H1 (cell line): ENCODE measurements around the gene SBF1. TPM values are rescaled to one million over a fixed set of nuclear protein-coding genes. Genes with fewer than 3 reads are reported as not detected.
A peak's percentile ranks its signal among the peaks of the same experiment; 100 is the strongest.

Experiments used
- CTCF ChIA-PET: fragments of 300-600 bp; sonication (Branson Sonifier 250); formaldehyde crosslinking; loops from one replicate; lab custom pipeline; 2021; ENCODE audit not compliant: partially characterized antibody; lab: Charles Lee
- POLR2A ChIA-PET: fragments of 300-600 bp; sonication (Branson Sonifier 250); formaldehyde crosslinking; loops from one replicate; lab custom pipeline; 2021; ENCODE audit warnings: inconsistent platforms; ENCODE audit not compliant: partially characterized antibody; lab: Charles Lee
- DNase-seq, 2 experiments: peaks; one replicate each; pipeline versions ENCODE4 v3.0.0 to v3.0.0-alpha.2; 2010 to 2022; ENCODE audit warnings: low spot score in 2 of 2, low read depth in 1 of 2, mixed read lengths in 1 of 2
- FAIRE-seq: peaks from 2 replicates; lab custom pipeline; 2011; peaks lifted over from hg19 to GRCh38; lab: Jason Lieb, UNC
- H2AFZ ChIP-seq: 2 replicates; pipeline ENCODE4 v1.8.1; 2012; ENCODE audit warnings: low read length, inconsistent platforms
- H2AK5ac ChIP-seq: 2 replicates; pipeline ENCODE4 v1.6.1; 2013; ENCODE audit warnings: low read depth, low read length
- H2BK120ac ChIP-seq: replicated peaks from 2 replicates; pipeline ENCODE3; 2013; ENCODE audit warnings: low read depth, low read length, inconsistent platforms
- H2BK12ac ChIP-seq: 2 replicates; pipeline ENCODE4 v1.6.1; 2013; ENCODE audit warnings: low read depth, low read length
- H2BK15ac ChIP-seq: 2 replicates; pipeline ENCODE4 v1.6.1; 2013; ENCODE audit warnings: low read length
- H2BK20ac ChIP-seq: 2 replicates; pipeline ENCODE4 v1.6.1; 2013; ENCODE audit warnings: low read length
- H2BK5ac ChIP-seq: 2 replicates; pipeline ENCODE4 v1.6.1; 2013; ENCODE audit warnings: low read depth, low read length
- H3K14ac ChIP-seq: 2 replicates; pipeline ENCODE4 v1.6.1; 2013; ENCODE audit warnings: inconsistent platforms; ENCODE audit not compliant: insufficient read length
- H3K18ac ChIP-seq: 2 replicates; pipeline ENCODE4 v1.6.1; 2013; ENCODE audit warnings: low read length; ENCODE audit errors: extremely low read depth
- H3K23ac ChIP-seq: 2 replicates; pipeline ENCODE4 v1.6.1; 2013; ENCODE audit warnings: inconsistent platforms; ENCODE audit not compliant: insufficient read length
- H3K23me2 ChIP-seq: 2 replicates; pipeline ENCODE4 v1.6.1; 2013; ENCODE audit warnings: low read depth, low read length
- H3K27ac ChIP-seq: 2 replicates; pipeline ENCODE4 v1.6.1; 2011; ENCODE audit warnings: low read depth, low read length, inconsistent platforms
- H3K27me3 ChIP-seq, 4 experiments: replicated peaks in 1 of 4; 1 replicate in 1 of 4; 2 replicates in 3 of 4; pipeline versions ENCODE4 v1.6.1 to v1.8.1; 2011 to 2013; ENCODE audit warnings: low read length in 3 of 4, mild to moderate bottlenecking in 3 of 4, inconsistent platforms in 2 of 4, mixed read lengths in 2 of 4, moderate library complexity in 1 of 4; ENCODE audit not compliant: control insufficient read depth in 3 of 4, insufficient read depth in 3 of 4; ENCODE audit errors: extremely low read depth in 1 of 4
- H3K36me3 ChIP-seq, 4 experiments: 2 replicates each; pipeline versions ENCODE4 v1.6.1 to v1.8.1; 2011 to 2013; ENCODE audit warnings: mild to moderate bottlenecking in 4 of 4, low read length in 3 of 4, moderate library complexity in 2 of 4, control low read depth in 1 of 4, inconsistent platforms in 1 of 4; ENCODE audit not compliant: insufficient read depth in 4 of 4, control insufficient read depth in 2 of 4
- H3K4ac ChIP-seq: replicated peaks from 2 replicates; pipeline ENCODE3; 2013; ENCODE audit warnings: low read length, low read depth, mixed read lengths, inconsistent platforms; ENCODE audit not compliant: insufficient read length
- H3K4me1 ChIP-seq, 4 experiments: replicated peaks in 1 of 4; 1 replicate in 1 of 4; 2 replicates in 3 of 4; pipeline versions ENCODE4 v1.6.1 to v1.8.1; 2011 to 2013; ENCODE audit warnings: low read length in 3 of 4, inconsistent platforms in 2 of 4, mixed read lengths in 1 of 4; ENCODE audit not compliant: insufficient read depth in 4 of 4, control insufficient read depth in 3 of 4
- H3K4me2 ChIP-seq, 2 experiments: 2 replicates each; pipeline versions ENCODE4 v1.6.1 to v1.8.1; 2011 to 2013; ENCODE audit warnings: low read depth in 2 of 2, low read length in 2 of 2, control low read depth in 1 of 2, inconsistent platforms in 1 of 2, mild to moderate bottlenecking in 1 of 2; ENCODE audit not compliant: insufficient read depth in 1 of 2
- H3K4me3 ChIP-seq, 4 experiments: fragments of 200-600, 300-600 bp in 1 of 4; sonication (generic), shearing (Covaris generic), sonication (Bioruptor Twin) in 1 of 4; 2 replicates each; pipeline versions ENCODE4 v1.5.1 to v1.8.1; 2011 to 2016; ENCODE audit warnings: low read length in 4 of 4, low read depth in 3 of 4, control low read depth in 2 of 4, inconsistent platforms in 2 of 4, mild to moderate bottlenecking in 2 of 4, mixed read lengths in 1 of 4, moderate library complexity in 1 of 4; ENCODE audit not compliant: insufficient read depth in 2 of 4; ENCODE audit errors: extremely low read depth in 1 of 4
- H3K56ac ChIP-seq: replicated peaks from 2 replicates; pipeline ENCODE3; 2013; ENCODE audit warnings: low read depth, mild to moderate bottlenecking, mixed read lengths, low read length, inconsistent platforms; ENCODE audit not compliant: insufficient read length
- H3K79me1 ChIP-seq: 2 replicates; pipeline ENCODE4 v1.6.1; 2013; ENCODE audit warnings: low read depth, low read length, control low read depth
- H3K79me2 ChIP-seq, 2 experiments: 2 replicates each; pipeline versions ENCODE4 v1.6.1 to v1.8.1; 2012 to 2013; ENCODE audit warnings: low read length in 2 of 2, mild to moderate bottlenecking in 2 of 2, inconsistent platforms in 1 of 2; ENCODE audit not compliant: insufficient read depth in 2 of 2, control insufficient read depth in 1 of 2
- H3K9ac ChIP-seq, 4 experiments: replicated peaks in 1 of 4; 1 replicate in 1 of 4; 2 replicates in 3 of 4; pipeline versions ENCODE4 v1.6.1 to v1.8.1; 2011 to 2013; ENCODE audit warnings: low read depth in 3 of 4, low read length in 3 of 4, control low read depth in 2 of 4, mild to moderate bottlenecking in 2 of 4, moderate library complexity in 2 of 4, inconsistent platforms in 1 of 4; ENCODE audit errors: extremely low read depth in 1 of 4
- H3K9me3 ChIP-seq, 2 experiments: 2 replicates each; pipeline versions ENCODE4 v1.6.1 to v1.8.1; 2012 to 2013; ENCODE audit warnings: mild to moderate bottlenecking in 2 of 2, moderate library complexity in 2 of 2, control low read depth in 1 of 2, inconsistent platforms in 1 of 2, low read depth in 1 of 2, low read length in 1 of 2, mixed read lengths in 1 of 2; ENCODE audit not compliant: insufficient read depth in 2 of 2
- H4K20me1 ChIP-seq, 2 experiments: replicated peaks in 1 of 2; 2 replicates each; pipeline versions ENCODE3 to v1.8.1; 2011 to 2013; ENCODE audit warnings: inconsistent platforms in 2 of 2, low read length in 2 of 2, mild to moderate bottlenecking in 1 of 2; ENCODE audit not compliant: insufficient read depth in 2 of 2, control insufficient read depth in 1 of 2
- H4K5ac ChIP-seq: 2 replicates; pipeline ENCODE4 v1.6.1; 2013; ENCODE audit warnings: low read length, low read depth, mixed read lengths, inconsistent platforms; ENCODE audit not compliant: insufficient read length
- H4K8ac ChIP-seq: 2 replicates; pipeline ENCODE4 v1.8.0; 2013; ENCODE audit warnings: mild to moderate bottlenecking, moderate library complexity, low read length, inconsistent platforms; ENCODE audit not compliant: insufficient read depth; ENCODE audit errors: extremely low read depth
- H4K91ac ChIP-seq: replicated peaks from 2 replicates; pipeline ENCODE3; 2013; ENCODE audit warnings: low read length, mixed read lengths, inconsistent platforms; ENCODE audit not compliant: insufficient read length
- ASH2L ChIP-seq: fragments of 200-600, 300-600 bp; sonication (generic); IDR thresholded peaks from one replicate; pipeline ENCODE4 v1.7.1; 2017; ENCODE audit warnings: low read length
- RAD21 ChIP-seq, 2 experiments: IDR thresholded peaks in 1 of 2; conservative IDR thresholded peaks in 1 of 2; 2 replicates each; pipeline ENCODE4 v1.6.1; 2011; ENCODE audit warnings: low read depth in 2 of 2, low read length in 2 of 2, improper control_type of control experiment in 1 of 2, inconsistent platforms in 1 of 2, mild to moderate bottlenecking in 1 of 2, moderate library complexity in 1 of 2
- SAP30 ChIP-seq: fragments of 300-600 bp; sonication (generic); IDR thresholded peaks from 2 replicates; pipeline ENCODE4 v1.7.1; 2012; ENCODE audit warnings: low read length, moderate library complexity, mild to moderate bottlenecking, inconsistent platforms; ENCODE audit not compliant: insufficient read depth, insufficient replicate concordance
- WGBS, 2 experiments: shearing (Covaris generic) in 1 of 2; methylation state at CpG; one replicate each; pipeline versions ENCODE4 v1.1.6 to v1.1.7; 2013 to 2015; ENCODE audit warnings: low lambda C conversion rate in 2 of 2, mixed read lengths in 2 of 2, inconsistent platforms in 1 of 2, low coverage in 1 of 2, missing lambda C conversion rate in 1 of 2; ENCODE audit not compliant: insufficient replicate concordance in 2 of 2, insufficient coverage in 1 of 2, insufficient read length in 1 of 2; ENCODE audit errors: extremely low coverage in 1 of 2, missing lambda C conversion rate in 1 of 2; 5-methylcytosine and 5-hydroxymethylcytosine counted together
- polyA plus RNA-seq, 7 experiments: library from polyadenylated mRNA; depleted of rRNA in 3 of 7; stranded (reverse) in 5 of 7; unstranded in 2 of 7; fragments of >200 nt in 5 of 7; fragments of 200-250 nt in 2 of 7; gene quantifications; 1 replicate in 5 of 7; 2 replicates in 1 of 7; 4 replicates in 1 of 7; pipeline versions ENCODE4 v1.2.1 to v1.2.3, GENCODE V29; 2011 to 2013; ENCODE audit warnings: missing spikeins in 2 of 7, mixed read lengths in 2 of 7
- total RNA-seq: library from RNA; stranded (reverse); fragmentation: NEBNext Ultra II Directional; extraction: Animal tissue kit (Norgen Biotek cat#: 25700); gene quantifications from 2 replicates; pipeline ENCODE4 v1.2.1, GENCODE V29; 2021

SBF1 gene
- total and polyA plus RNA-seq, 2 of the 8 experiments (the other 6 are each of a cell fraction or from before 2014, with no cell fraction given): 29.1 to 71.5 TPM

DNA sequence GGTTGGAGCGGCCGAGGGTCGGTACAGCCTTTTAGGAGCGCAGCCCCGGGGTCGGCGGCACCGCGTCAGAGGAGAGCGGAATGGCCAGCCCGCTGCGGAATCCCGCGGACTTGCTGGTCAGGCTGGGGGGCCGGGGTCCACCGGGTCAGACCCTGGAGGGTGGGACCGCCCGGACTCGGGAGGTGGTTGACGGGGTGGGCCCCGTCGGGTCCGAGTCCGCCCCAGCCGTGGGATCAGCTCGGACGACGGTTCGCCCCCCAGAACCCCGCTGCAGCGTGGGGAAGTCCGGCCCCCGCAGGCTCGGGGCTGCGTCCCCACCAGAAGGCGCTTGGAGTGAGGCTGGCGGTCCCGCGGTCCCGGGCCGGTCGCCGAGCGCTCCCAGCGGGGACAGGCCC is 6.2 kb upstream of the SBF1 start:
- H3K4me3 ChIP-seq: peak overlapping the region; percentile 50 to 74 (median 58)
- H4K5ac ChIP-seq: peak overlapping the region; percentile 53
- TF ChIP-seq SAP30 (no peak), RAD21 (IDR thresholded peaks at IDR 0.05 in 1 of 2, conservative IDR thresholded peaks at IDR 0.05 in 1 of 2; ENCODE audit: low read depth in 2 of 2, low read length in 2 of 2) (no peak), ASH2L (peak; percentile 25)
- peak overlapping the region in 2 of 4 experiments; percentile 19 to 34; a peak in 2 of 7 replicates for H3K9ac ChIP-seq
- no peak overlapping the region for H2BK20ac ChIP-seq
- H3K23me2 ChIP-seq: peaks cover 4% of the 10 kb centered on the region; the same call in 1 of the 2 replicates
- DNase-seq (peak in 1 of 2 experiments; percentile 67), FAIRE-seq (no peak)
- no peak overlapping the region for H2BK12ac ChIP-seq
- H2BK5ac ChIP-seq: no peak overlapping the region; the same call in 1 of the 2 replicates
- H4K91ac ChIP-seq: no peak overlapping the region
- H2BK120ac ChIP-seq: no peak overlapping the region
- no peak overlapping the region for H3K23ac ChIP-seq
- ChIA-PET CTCF (interaction anchor here (1.0 to 2.0 kb wide), 2 partner anchors 17 kb away, joined by 5 to 10 read pairs; no protein-coding TSS in a partner anchor), POLR2A (interaction anchor here (0.7 to 2.1 kb wide), 8 partner anchors 8 to 43 kb away, joined by 3 to 16 read pairs (median 3); no protein-coding TSS in a partner anchor)
- H3K4me1 ChIP-seq: peaks cover 0 to 5% (median 0%) of the 10 kb centered on the region in 4 experiments; a peak in 3 of 7 replicates
- no peak overlapping the region for H2AFZ ChIP-seq
- H3K56ac ChIP-seq: no peak overlapping the region
- peak overlapping the region; percentile 44 to 74 for H3K4me2 ChIP-seq
- H3K4ac ChIP-seq: no peak overlapping the region
- H3K14ac ChIP-seq: no peak overlapping the region
- H3K9me3 ChIP-seq: no peaks in the 10 kb centered on the region
- peak overlapping the region; percentile 80 for H4K8ac ChIP-seq
- H3K79me1 ChIP-seq: no peaks in the 10 kb centered on the region
- 0 out of 8 replicates have a peak, but pooled peaks cover 0 to 2% (median 0%) of the 10 kb centered on the region in 4 experiments for H3K36me3 ChIP-seq
- no peak overlapping the region for H2BK15ac ChIP-seq
- peak overlapping the region; percentile 60; the same call in 1 of the 2 replicates for H3K18ac ChIP-seq
- peaks cover 0 to 3% of the 10 kb centered on the region in 2 experiments for H4K20me1 ChIP-seq
- no peaks in the 10 kb centered on the region for H3K79me2 ChIP-seq
- no peak overlapping the region for H3K27ac ChIP-seq
- 9% methylated on average over 16 of the region's 45 CpGs; no CpG with 5 or more reads in 1 of the 2 experiments for WGBS, 2 experiments
- peaks cover 1 to 22% (median 13%) of the 10 kb centered on the region in 4 experiments; a peak in 6 of 7 replicates for H3K27me3 ChIP-seq
- H2AK5ac ChIP-seq: no peak overlapping the region
